Loucy (cell line): Measurements from ENCODE around the gene PGA3.
"Not testable (repeated sequence)": the region's sequence is repeated elsewhere in the genome, so short reads cannot be mapped to it uniquely, and the experiment has no call there.

Experiments
- H2AFZ ChIP-seq: fragments of 200-600 bp; sonication (generic); 2 replicates; pipeline ENCODE4 v1.6.0; 2016; ENCODE audit warnings: antibody characterized with exemption, mild to moderate bottlenecking, low read length, moderate library complexity
- H3F3A ChIP-seq: fragments of 200-600 bp; 2 replicates; pipeline ENCODE4 v1.6.0; 2016; ENCODE audit warnings: antibody characterized with exemption, low read depth, mild to moderate bottlenecking
- H3K27me3 ChIP-seq: fragments of 200-600 bp; sonication (generic); 2 replicates; pipeline ENCODE4 v1.6.1; 2014; ENCODE audit warnings: low read length, mild to moderate bottlenecking; ENCODE audit not compliant: insufficient read depth, poor library complexity, severe bottlenecking
- H3K36me3 ChIP-seq: fragments of 200-600 bp; sonication (generic); 2 replicates; pipeline ENCODE4 v1.6.1; 2016; ENCODE audit warnings: low read length; ENCODE audit not compliant: insufficient read depth
- H3K4me1 ChIP-seq: fragments of 200-600 bp; sonication (generic); 2 replicates; pipeline ENCODE4 v1.5.1; 2014; ENCODE audit warnings: low read length, mild to moderate bottlenecking; ENCODE audit not compliant: insufficient read depth, poor library complexity, severe bottlenecking
- H3K4me2 ChIP-seq: fragments of 200-600 bp; sonication (generic); 2 replicates; pipeline ENCODE4 v1.6.0; 2014; ENCODE audit warnings: antibody characterized with exemption, low read length, low read depth, mild to moderate bottlenecking; ENCODE audit not compliant: poor library complexity, severe bottlenecking
- H3K4me3 ChIP-seq: fragments of 200-600 bp; sonication (generic); 2 replicates; pipeline ENCODE4 v1.5.1; 2014; ENCODE audit warnings: low read length, mild to moderate bottlenecking, mixed read lengths; ENCODE audit not compliant: poor library complexity, severe bottlenecking
- H3K79me2 ChIP-seq: fragments of 200-600 bp; sonication (generic); 2 replicates; pipeline ENCODE4 v1.6.1; 2014; ENCODE audit warnings: low read length; ENCODE audit not compliant: insufficient read depth
- H3K9ac ChIP-seq: fragments of 200-600 bp; sonication (generic); 2 replicates; pipeline ENCODE4 v1.6.0; 2014; ENCODE audit warnings: mild to moderate bottlenecking, low read depth, low read length, moderate library complexity; ENCODE audit not compliant: poor library complexity, severe bottlenecking
- H3K9me2 ChIP-seq: fragments of 200-600 bp; sonication (generic); replicated peaks from 2 replicates; pipeline ENCODE4 v1.6.1; 2016; ENCODE audit warnings: low read depth, low read length, mixed read lengths
- H3K9me3 ChIP-seq: fragments of 200-600 bp; sonication (generic); 2 replicates; pipeline ENCODE4 v1.6.1; 2014; ENCODE audit warnings: mild to moderate bottlenecking, antibody characterized with exemption, low read length, low read depth; ENCODE audit not compliant: insufficient read depth
- H4K20me1 ChIP-seq: fragments of 200-600 bp; sonication (generic); 2 replicates; pipeline ENCODE4 v1.6.0; 2014; ENCODE audit warnings: antibody characterized with exemption, low read length, mild to moderate bottlenecking; ENCODE audit not compliant: insufficient read depth, poor library complexity, severe bottlenecking

Gene PGA3

DNA sequence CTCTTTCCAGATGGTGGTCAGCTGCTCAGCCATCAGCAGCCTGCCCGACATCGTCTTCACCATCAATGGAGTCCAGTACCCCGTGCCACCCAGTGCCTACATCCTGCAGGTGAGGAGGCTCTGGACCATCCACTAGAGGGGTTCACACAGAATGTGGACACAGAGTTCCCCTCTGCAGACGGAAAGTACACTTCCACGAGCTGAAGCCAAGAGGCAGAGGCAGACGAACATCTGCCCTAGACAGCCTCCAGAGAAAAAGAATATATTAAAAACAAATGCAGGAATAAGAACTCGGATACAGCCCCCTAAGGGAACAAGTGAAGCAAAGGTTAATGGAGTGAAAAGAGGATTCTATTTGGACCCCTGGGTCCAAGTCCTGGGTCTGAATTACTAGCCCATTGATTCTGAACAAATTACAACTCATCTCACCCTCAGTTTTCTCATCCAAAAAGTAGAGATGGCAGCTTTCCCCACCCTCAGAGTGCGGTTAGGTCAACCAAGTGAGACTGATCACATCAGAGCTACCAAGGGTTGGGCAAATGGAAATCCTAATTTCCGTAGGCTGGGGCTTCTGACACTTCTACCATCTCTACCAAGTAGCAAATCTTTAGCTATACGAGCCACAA lies 8.1 kb downstream of the PGA3 start:
- H3K9ac ChIP-seq, H3K27me3 ChIP-seq, H3K4me3 ChIP-seq, H3K9me2 ChIP-seq, H3K79me2 ChIP-seq, H3F3A ChIP-seq, H3K4me1 ChIP-seq, H2AFZ ChIP-seq, H4K20me1 ChIP-seq, H3K4me2 ChIP-seq, H3K36me3 ChIP-seq, H3K9me3 ChIP-seq: not testable (repeated sequence)

DNA sequence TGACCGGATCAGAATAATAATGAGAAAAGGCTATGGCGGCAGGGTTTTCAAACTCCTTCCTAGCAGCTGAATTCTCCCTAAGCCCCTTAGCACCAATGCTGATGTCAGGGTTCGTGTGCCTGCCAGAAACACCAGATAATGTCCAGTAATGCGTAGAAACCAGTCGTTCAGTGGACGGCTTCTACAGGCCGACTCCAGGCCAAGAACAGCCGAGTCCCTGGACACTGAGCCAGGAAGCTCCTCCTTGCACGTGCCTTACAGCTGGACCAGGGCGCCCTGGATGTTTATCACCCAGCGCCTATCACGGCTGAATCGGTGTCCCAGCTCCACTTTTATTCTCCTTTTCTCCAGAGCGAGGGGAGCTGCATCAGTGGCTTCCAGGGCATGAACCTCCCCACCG lies 8.9 kb downstream of the PGA3 start:
- not testable (repeated sequence) for H3K4me1 ChIP-seq, H3K4me2 ChIP-seq, H3K4me3 ChIP-seq, H3K36me3 ChIP-seq, H3K9ac ChIP-seq, H2AFZ ChIP-seq, H3K27me3 ChIP-seq, H3K79me2 ChIP-seq, H3K9me2 ChIP-seq, H3F3A ChIP-seq, H3K9me3 ChIP-seq, H4K20me1 ChIP-seq

DNA sequence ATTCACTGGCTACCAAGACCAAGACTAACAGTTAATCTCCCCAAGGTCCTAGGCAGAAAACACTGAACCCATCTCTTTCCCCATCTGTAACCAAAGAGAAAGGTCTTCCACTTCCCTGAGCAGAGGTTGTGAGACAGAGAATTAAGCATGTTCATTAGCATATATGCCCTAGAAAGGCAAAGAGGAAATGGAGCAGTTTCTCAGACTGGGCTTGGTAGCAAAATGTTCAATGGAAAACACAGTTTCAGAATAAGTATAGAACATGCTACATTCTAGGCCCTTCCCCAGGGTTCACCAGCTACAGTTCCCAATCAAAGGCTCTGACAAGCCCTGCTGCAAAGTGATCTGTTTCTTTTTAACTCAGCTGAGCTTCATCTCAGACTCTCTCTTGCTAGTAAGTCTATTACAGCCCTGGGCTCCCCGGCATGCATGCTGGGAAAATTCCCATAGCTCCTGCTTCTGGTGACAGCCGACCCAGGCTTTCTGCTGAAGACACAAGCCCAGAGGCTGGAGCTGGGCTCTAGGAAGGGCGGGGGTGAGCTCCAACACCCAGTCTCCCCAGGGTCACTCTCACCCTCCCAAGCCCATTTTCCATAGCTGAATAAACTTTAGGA lies 10.5 kb downstream of the PGA3 start:
- not testable (repeated sequence) for H3K4me1 ChIP-seq, H3F3A ChIP-seq, H4K20me1 ChIP-seq, H3K79me2 ChIP-seq, H3K9me2 ChIP-seq, H3K27me3 ChIP-seq, H2AFZ ChIP-seq, H3K9ac ChIP-seq, H3K9me3 ChIP-seq, H3K4me2 ChIP-seq, H3K36me3 ChIP-seq, H3K4me3 ChIP-seq

DNA sequence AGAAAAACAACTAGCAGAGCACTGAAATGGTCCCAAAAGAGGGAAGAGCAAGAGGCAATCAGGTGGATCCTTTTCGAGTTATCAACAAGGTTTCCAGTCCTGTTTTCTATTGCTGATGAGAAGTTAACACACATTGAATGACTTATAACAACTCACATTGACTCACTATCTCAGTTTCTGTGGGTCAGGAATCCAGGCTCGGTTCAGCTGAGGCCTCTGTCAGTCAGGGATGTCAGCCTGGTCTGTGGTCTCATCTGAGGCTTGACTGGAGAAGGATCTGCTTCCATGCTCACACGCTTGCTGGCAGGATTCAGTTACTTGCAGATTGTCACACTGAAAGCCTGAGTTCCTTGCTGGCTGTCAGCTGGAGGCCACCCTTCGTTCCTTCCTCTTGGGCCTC lies 15.0 kb downstream of the PGA3 start:
- not testable (repeated sequence) for H3K36me3 ChIP-seq, H3K4me2 ChIP-seq, H3K27me3 ChIP-seq, H3K9ac ChIP-seq, H3K79me2 ChIP-seq, H3K4me3 ChIP-seq, H3F3A ChIP-seq, H3K4me1 ChIP-seq, H3K9me2 ChIP-seq, H2AFZ ChIP-seq, H4K20me1 ChIP-seq, H3K9me3 ChIP-seq

DNA sequence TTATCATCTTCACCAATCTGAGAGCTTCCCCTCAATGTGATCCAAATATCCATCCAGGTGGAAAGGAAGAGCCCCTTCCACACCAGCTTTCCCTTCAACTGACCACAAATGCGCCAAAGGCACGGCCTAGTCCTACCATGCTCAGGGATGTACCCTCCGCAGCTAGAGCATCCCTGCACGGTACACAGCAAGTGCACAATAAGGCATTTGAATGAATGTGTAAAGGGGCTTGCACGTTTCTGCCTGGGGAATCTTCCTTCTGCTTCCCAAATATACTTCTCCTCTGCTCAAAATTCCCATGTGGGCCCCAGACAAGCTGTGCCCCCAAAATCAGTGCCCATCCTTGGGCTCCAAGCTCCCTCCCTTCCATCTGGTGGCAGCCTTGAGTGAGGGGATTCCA lies 15.7 kb downstream of the PGA3 start:
- H3K9me3 ChIP-seq, H3K9me2 ChIP-seq, H3F3A ChIP-seq, H3K36me3 ChIP-seq, H3K9ac ChIP-seq, H3K27me3 ChIP-seq, H4K20me1 ChIP-seq, H3K4me3 ChIP-seq, H3K79me2 ChIP-seq, H3K4me2 ChIP-seq, H3K4me1 ChIP-seq, H2AFZ ChIP-seq: not testable (repeated sequence)

DNA sequence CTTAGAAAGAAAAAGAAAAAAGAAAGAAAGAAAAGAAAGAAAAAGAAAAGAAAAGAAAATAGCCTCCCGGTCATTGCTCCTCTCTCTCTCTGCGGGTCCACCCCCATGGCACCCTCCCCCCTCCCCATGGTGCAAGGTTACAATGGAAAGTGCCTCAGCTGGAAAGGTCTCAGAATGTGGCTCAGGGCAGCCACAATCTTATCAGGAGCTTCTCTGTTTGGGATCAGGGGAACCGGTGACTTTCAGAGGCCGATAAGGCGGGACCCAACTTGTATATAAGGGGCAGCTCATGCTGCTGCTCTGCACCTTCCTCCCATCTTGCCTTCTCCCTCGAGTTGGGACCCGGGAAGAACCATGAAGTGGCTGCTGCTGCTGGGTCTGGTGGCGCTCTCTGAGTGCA lies 18.7 kb downstream of the PGA3 start, which contains the start of gene PGA4:
TSS of gene PGA4 (plus strand) at position 301 of the 400 bp plus-strand sequence. CDS start at position 355, 54 bp downstream.
- H4K20me1 ChIP-seq, H3K4me1 ChIP-seq, H3K79me2 ChIP-seq, H3K27me3 ChIP-seq, H2AFZ ChIP-seq, H3K36me3 ChIP-seq, H3K9ac ChIP-seq, H3K9me2 ChIP-seq, H3K9me3 ChIP-seq, H3F3A ChIP-seq, H3K4me2 ChIP-seq, H3K4me3 ChIP-seq: not testable (repeated sequence)

DNA sequence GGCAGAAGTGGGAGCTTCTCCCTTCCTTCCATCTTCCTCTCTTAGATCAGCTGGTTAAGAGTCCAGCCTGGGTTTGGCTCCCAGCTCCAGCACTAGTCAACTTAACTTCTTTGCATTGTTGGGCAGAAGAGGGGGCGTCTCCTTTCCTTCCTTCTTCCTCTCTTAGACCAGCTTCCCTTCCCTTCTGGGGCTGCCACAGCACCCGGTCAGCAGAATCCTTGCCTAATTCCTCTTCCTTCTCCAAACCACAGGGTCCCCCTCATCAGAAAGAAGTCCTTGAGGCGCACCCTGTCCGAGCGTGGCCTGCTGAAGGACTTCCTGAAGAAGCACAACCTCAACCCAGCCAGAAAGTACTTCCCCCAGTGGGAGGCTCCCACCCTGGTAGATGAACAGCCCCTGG lies 19.4 kb downstream of the PGA3 start:
- not testable (repeated sequence) for H3K4me3 ChIP-seq, H3K4me1 ChIP-seq, H3K79me2 ChIP-seq, H3K36me3 ChIP-seq, H3K27me3 ChIP-seq, H3K9me3 ChIP-seq, H4K20me1 ChIP-seq, H2AFZ ChIP-seq, H3K9ac ChIP-seq, H3K4me2 ChIP-seq, H3F3A ChIP-seq, H3K9me2 ChIP-seq
